ENCODE measurements around the gene RFX2. TPM values are rescaled to one million over a fixed set of nuclear protein-coding genes. Genes with fewer than 3 reads are reported as not detected.
"Not testable (repeated sequence)": the region's sequence is repeated elsewhere in the genome, so short reads cannot be mapped to it uniquely, and the experiment has no call there.

Gene RFX2
- total and polyA plus RNA-seq, 7 donors: 1.2 to 21.2 (median 14.3) TPM

GRCh38 chr19:6109947-6110346 is 353 bp downstream of the RFX2 start:
- 1% methylated on average over 38 of the region's 38 CpGs for WGBS, 2 donors
- H3K4me1 ChIP-seq: peaks cover 0 to 30% (median 25%) of the 10 kb centered on the region in 4 donors
- peak; percentile 73 for DNase-seq

DNA sequence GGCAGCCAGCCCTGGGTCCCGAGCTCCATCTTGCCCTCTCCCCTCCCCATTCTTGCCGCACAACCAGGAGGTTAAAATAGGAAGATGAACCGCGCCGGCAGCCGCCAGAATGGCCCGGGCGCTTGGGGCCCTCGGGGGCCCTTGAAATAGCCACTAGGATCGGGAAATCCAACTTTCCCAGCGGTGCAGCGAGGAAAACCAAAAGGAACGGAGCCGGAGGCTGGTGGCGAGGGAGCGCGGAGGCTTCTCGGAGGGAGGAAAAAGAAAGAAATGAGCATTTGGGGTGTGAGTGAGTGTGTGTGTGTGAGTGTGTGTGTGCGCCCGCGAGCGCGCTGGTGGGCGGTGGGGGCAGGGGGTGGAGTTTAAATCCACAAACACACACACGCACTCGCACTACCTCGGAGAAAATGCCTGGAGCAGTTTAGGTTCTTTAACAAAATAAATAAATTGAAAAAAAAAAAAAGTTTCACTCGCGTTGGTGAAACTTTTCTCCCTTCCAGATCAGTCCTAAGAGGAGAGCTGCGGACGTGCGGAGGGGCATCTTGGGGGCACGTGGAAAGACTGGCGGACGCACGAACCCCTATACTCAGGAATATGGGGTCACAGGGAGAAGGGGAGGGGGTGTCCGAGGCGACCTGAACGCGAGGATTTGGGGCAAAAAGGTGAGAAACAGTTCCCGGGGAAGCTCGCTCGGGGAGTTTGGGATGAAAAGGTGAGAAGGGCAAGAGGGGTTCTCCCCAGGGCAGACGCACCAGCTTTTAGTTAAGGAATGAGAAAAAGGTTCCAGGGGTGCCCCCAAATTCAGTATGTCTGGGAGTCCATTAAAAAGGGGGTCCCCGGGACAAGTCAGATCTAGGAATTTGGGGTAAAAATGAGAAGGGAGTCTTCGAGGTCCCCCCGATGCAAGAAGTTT is 1.3 kb downstream of the RFX2 start:
- H3K9me3 ChIP-seq: no peaks in the 10 kb centered on the region
- WGBS, 2 donors: 1% methylated on average over 47 of the region's 47 CpGs
- intact Hi-C loops (cut with DNase I): loop anchor here (1.0 to 5.0 kb wide), 2 partner anchors 52 to 163 kb away; no protein-coding TSS in a partner anchor
- peaks cover 0 to 39% (median 35%) of the 10 kb centered on the region in 4 donors for H3K4me1 ChIP-seq
- DNase-seq: peak; percentile 90
- peak overlapping the region; percentile 46 to 92 (median 82) for H3K4me3 ChIP-seq
- peak; percentile 41 to 52 for TF ChIP-seq POLR2A (IDR thresholded peaks at IDR 0.05)
- peak; percentile 79 to 91 (median 87) for TF ChIP-seq POLR2AphosphoS5 (IDR thresholded peaks at IDR 0.05)
- TF ChIP-seq EP300 (IDR thresholded peaks at IDR 0.05): no peak
- peak in 1 of 4 experiments; percentile 28 for TF ChIP-seq CTCF (IDR thresholded peaks at IDR 0.05)
- no peaks in the 10 kb centered on the region for H3K27me3 ChIP-seq
- peak overlapping the region; percentile 89 to 94 (median 92) for H3K27ac ChIP-seq
- H3K36me3 ChIP-seq: no peaks in the 10 kb centered on the region

More at GRCh38 chr19:6109947-6110346, 353 bp downstream of the RFX2 start:
- Histone ChIP-seq H3K4me3 (peak overlapping the region; percentile 46 to 92 (median 82)), H3K9me3 (no peaks in the 10 kb centered on the region), H3K27me3 (no peaks in the 10 kb centered on the region), H3K36me3 (no peaks in the 10 kb centered on the region), H3K27ac (peak overlapping the region; percentile 89 to 94 (median 92))
- TF ChIP-seq POLR2AphosphoS5 (IDR thresholded peaks at IDR 0.05): no peak
- no peak for TF ChIP-seq CTCF (IDR thresholded peaks at IDR 0.05)
- no peak for TF ChIP-seq EP300 (IDR thresholded peaks at IDR 0.05)
- TF ChIP-seq POLR2A (IDR thresholded peaks at IDR 0.05): no peak
- intact Hi-C loops (cut with DNase I): loop anchor here (5.0 kb wide), 1 partner anchor 162 kb away; no protein-coding TSS in a partner anchor

GRCh38 chr19:6106643-6107294 is 3.5 kb downstream of the RFX2 start:
- DNase-seq, H3K36me3 ChIP-seq, H3K4me3 ChIP-seq, H3K9me3 ChIP-seq, H3K27me3 ChIP-seq: not testable (repeated sequence)
- Histone ChIP-seq H3K27ac (peak overlapping the region; percentile 89 to 94 (median 92)), H3K4me1 (peaks cover 0 to 61% (median 54%) of the 10 kb centered on the region in 4 donors)
- intact Hi-C loops (cut with DNase I): loop anchor here (5.0 kb wide), 1 partner anchor 166 kb away; no protein-coding TSS in a partner anchor
- WGBS, 2 donors: 35 to 78% methylated on average over 15 of the region's 15 CpGs

DNA sequence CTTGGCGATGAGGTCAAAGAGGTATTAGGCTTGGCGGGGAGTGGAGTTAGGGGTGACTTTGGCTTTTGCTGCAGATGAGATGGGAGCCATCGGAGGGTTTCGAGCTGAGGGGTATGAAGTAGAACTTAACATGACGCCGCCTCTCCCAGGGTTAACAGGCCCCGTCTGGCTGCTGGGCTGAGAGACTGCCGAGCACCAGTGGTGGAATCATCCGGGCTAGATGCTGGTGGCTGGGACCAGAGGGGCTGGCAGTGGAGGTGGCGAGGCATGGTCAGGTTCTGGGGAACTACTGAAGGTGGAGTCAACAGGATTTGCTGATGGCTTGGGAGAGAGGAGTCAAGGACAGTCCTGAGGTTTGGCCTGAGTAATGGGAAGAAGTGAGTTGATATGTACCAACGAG is 4.9 kb downstream of the RFX2 start:
- no peaks in the 10 kb centered on the region for H3K9me3 ChIP-seq
- intact Hi-C loops (cut with DNase I): loop anchor here (5.0 kb wide), 1 partner anchor 167 kb away; no protein-coding TSS in a partner anchor
- no peak for DNase-seq
- peaks cover 0 to 75% (median 67%) of the 10 kb centered on the region in 4 donors for H3K4me1 ChIP-seq
- 92 to 94% methylated on average over 11 of the region's 11 CpGs for WGBS, 2 donors
- no peak for TF ChIP-seq EP300 (IDR thresholded peaks at IDR 0.05)
- no peak for TF ChIP-seq POLR2AphosphoS5 (IDR thresholded peaks at IDR 0.05)
- no peak for TF ChIP-seq POLR2A (IDR thresholded peaks at IDR 0.05)
- TF ChIP-seq CTCF (IDR thresholded peaks at IDR 0.05): no peak
- no peaks in the 10 kb centered on the region for H3K27me3 ChIP-seq
- H3K36me3 ChIP-seq: no peaks in the 10 kb centered on the region
- no peak overlapping the region for H3K4me3 ChIP-seq
- H3K27ac ChIP-seq: peak overlapping the region; percentile 74 to 94 (median 91)

- no peak for DNase-seq
- H3K9me3 ChIP-seq: no peaks in the 10 kb centered on the region
- H3K36me3 ChIP-seq: no peaks in the 10 kb centered on the region
- H3K27ac ChIP-seq: peak overlapping the region; percentile 74 to 94 (median 91)
- intact Hi-C loops (cut with DNase I): no loop called here
- no peak overlapping the region for H3K4me3 ChIP-seq
- peaks cover 0 to 85% (median 74%) of the 10 kb centered on the region in 4 donors for H3K4me1 ChIP-seq
- WGBS, 2 donors: 65 to 78% methylated on average over 4 of the region's 4 CpGs
- TF ChIP-seq POLR2AphosphoS5 (IDR thresholded peaks at IDR 0.05): no peak
- TF ChIP-seq CTCF (IDR thresholded peaks at IDR 0.05): no peak
- no peak for TF ChIP-seq EP300 (IDR thresholded peaks at IDR 0.05)
- no peak for TF ChIP-seq POLR2A (IDR thresholded peaks at IDR 0.05)
- no peaks in the 10 kb centered on the region for H3K27me3 ChIP-seq
These were observed 6.4 kb downstream of the RFX2 start for GRCh38 chr19:6103894-6104293.
